ENCODE measurements around the gene MAN1A2.
"Not testable (repeated sequence)": the region's sequence is repeated elsewhere in the genome, so short reads cannot be mapped to it uniquely, and the experiment has no call there.

The MAN1A2 gene

DNA sequence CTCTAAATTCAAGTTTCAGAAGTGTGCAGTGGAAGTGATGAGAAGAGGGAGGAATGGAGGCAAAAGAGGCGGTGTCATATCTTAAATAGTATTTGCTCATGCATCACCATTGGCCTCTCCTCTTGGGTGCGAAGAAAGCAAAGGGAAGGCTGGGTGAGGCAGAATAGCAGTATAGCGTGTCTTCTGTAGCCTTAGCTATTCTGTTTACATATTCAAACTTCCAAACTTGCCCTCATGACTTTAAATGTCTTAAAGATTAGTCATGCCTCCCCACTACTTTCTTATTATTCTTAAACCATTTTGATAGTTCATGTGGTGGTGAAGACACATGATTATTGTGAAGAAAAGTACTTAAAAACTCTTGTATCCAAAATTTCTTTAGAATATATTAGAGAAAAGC, 134.0 kb downstream of the MAN1A2 start:
- no peak for DNase-seq

DNA sequence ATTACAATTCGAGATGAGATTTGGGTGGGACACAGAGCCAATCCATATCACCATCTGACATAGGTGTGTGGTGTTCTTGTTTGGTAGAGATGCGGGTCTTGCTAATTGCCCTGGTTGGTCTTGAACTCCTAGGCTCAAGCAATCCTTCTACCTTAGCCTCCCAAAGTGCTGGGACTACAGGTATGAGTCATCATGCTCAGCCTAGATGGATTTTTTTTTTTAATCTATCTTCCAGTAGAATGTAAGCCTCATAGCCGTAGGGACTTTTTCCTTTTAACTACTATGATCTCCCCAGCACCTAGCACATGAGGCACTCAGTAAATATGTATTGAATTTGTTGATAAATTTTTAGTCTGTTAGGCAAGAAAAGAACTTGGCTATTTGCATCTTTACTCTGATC, 144.0 kb downstream of the MAN1A2 start:
- no peak for DNase-seq

DNA sequence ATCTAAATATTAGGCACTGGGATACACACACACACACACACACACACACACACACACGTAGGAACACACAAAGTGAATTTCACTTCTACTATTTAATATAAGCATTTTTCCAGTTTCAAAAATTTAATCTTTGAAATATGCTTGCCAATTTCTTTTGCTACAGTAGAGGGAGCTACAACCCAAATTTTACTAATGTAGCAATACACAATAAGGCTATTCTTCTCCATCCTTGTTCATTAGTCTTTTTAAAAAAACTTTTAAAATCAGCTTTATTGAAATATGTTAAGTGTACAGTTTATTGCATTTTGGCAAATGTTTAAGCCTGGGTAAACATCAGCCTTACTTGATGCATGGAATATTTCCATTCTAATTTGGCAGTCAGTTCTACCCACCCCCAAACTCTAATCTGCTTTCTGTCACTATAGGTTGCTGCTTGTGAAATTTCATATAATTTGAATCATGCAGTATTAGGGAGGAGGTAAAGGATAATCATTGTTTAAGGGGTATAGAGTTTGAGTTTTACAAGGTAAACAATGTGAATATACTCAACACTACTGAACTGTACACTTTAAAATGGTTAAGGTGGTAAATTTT, 145.6 kb downstream of the MAN1A2 start:
- no peak for DNase-seq

DNA sequence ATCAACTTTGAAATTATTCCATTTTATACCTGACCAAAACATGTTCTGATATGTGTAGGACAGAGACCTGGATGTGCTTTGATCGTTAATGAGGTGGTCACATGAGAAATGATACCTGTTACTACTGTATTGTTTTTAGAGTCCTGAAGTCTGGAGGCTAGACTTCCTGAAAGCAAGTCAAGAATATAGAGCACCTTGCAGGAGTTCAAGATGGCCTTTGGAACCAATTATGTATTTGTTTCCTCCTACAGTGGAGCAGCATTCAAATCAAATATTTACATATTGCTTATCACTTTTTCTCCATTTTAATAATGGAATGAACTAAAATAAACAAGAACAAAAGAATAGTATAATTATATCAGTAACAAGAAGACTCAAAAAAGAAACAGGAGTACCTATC, 155.9 kb downstream of the MAN1A2 start:
- DNase-seq = no peak

DNA sequence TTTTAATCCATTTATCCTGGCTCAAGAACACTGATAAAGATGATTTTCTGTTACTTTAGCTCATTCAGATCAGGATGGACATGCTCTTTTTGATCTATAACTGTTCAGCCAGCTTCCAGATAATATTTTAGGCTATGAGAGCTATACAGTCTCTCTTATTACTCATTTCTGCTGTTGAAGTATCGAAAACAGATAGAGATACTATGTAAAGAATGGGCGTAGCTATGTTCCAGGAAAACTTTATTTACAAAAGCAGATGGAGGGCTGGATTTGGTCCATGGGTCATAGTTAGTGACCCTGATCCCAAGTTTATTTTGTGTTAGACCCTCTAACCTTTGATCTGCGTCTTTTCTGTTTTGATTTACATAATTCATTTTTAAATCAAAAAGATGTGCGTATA, 159.8 kb downstream of the MAN1A2 start:
- DNase-seq = no peak

DNA sequence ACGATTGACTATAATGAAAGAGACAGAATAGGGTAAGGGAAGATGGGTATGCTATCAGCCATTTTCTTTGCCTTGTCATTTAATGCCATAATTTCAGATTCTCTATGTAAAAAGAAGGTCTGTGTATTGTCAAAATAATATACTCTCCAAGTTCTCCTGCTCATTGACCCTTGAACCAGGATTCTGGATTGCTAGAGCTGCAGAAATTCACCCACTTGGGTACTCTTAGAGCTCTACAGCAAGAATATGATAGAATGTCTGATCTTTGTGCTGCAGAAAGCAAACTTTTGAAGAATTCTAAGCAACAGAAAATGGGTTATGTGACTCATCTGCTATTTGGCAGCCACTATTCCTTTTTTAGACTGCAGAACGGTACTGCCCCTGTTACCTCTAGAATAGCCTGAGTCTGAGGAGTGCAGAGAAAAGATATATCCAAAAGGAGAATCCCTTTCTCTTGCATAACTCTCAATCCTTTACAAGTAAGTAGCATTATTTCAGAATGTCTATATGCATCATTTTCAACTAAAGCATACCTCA, 160.4 kb downstream of the MAN1A2 start:
- no peak for DNase-seq

DNA sequence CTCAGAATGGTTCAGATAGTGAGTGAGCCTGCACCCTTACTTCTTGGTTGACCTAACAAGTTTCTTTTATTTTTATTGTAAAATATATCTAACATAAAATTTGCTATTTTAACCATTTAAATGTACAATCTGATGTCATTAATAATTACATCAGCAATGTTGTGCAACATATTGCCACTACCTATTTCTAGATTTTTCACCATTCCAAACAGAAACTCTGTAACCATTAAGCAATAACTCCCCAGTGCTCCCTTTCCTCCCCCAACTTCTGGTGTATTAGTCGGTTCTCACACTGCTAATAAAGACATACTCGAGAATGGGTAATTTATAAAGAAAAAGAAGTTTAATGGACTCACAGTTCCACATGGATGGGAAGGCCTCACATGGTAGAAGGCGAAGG, 162.4 kb downstream of the MAN1A2 start:
- no peak for DNase-seq

DNA sequence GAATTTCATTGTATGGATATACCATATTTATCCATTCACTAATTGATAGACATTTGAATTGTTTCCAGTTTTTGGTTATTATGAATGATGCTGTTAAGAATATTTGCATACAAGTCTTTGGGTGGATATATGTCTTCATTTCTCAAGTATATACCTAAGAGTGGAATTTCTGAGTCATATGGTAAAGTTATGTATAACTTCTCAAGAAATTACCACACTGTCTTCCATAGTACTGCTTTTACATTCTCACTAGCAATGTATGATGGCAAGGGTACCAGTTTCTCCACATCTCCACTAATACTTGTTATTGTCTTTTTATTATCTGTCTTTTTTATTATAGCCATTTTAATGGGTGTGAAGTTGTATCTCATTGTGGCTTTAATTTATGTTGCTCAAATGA, 164.0 kb downstream of the MAN1A2 start:
- no peak for DNase-seq

DNA sequence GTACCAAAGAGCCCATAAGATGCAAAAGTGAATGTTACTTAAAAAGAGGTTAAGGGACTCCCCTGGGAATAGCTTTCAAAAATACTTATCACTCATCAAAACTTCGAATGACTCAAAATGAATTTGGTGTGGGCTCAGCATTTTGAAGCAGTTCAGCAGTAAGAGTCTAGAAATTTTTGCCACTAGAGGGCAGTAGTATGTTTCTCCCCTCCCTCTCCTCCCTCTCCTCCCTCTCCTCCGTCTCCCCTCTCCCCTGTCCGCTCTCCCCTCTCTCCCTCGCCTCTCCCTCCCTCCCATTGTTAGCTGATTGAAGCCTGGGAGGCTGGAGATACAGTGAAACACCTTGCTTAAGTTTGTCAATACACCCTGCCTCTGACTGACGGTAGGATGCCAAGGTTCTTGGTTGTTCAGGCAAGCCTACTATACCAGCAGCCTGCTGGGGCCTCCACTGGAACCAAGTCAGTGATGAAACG, 167.8 kb downstream of the MAN1A2 start:
- peak in 2 of 4 experiments; percentile 2 to 6 for DNase-seq

DNA sequence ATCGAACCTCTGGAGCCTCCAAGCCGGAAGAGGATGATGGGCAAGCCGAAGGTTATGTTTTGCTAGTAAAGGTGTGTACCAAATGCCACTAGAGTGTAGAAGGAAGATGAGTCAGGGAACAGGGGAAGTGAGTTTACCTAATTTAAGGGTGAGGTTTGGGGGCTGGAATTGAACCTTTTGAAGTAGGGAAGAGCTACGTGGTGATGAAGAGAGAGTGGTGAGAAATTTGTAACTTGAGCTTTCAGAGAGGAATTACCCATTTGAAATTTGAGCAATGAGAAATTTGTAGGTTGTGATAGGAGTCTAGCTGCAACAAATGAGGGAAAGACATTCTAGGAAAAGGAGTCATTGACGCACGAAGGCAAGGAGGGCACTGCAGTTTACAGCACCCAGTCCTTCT, 168.6 kb downstream of the MAN1A2 start:
- DNase-seq = no peak

DNA sequence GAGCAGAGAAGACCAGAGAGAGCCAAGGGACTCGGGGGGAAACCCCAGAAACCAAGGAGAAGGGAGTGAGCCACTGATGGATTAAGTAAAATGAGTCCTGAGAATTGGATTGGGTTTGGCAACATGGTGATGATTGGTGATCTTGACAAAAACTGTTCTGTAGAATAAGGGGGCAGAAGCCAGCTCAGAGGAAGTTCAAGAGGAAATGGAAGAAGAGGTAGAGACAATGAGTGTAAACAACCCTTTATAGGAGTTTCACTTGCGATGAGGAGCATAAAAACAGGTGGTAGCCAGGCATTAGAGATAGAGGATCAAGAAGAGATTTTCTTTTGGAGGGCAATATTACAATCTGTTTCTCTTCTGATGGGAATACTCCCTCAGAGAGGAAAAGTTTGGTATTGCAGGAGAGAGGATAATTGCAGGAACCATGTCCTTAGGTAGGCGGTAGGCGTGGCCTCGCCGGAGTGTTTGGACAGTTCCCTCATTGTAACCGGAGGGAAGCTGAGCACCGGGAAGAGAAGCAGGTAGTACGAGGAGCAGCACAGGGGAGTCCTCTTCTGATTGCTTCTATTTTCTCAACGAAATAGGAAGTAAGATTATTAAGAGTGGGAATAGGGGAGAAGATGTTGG, 170.2 kb downstream of the MAN1A2 start:
- no peak for DNase-seq

DNA sequence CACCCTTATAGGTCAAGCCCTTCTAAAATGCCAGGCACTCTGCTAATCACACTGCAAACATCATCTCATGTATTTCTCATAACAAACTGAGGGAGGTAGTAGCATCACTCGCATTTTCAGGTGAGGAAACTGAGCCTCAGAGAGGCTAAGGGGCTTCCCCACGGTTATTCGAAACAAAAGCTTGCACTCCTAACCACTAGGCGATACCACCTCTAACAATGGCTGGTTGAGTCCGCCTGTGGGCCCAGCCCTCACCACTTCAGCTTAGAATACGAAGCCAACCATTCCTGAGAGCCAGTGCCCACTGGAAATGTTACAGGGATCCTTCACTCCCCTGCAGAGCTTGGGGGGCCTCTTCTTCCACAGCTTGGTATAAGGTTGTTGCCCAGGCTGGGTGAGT, 173.3 kb downstream of the MAN1A2 start:
- DNase-seq = no peak

DNA sequence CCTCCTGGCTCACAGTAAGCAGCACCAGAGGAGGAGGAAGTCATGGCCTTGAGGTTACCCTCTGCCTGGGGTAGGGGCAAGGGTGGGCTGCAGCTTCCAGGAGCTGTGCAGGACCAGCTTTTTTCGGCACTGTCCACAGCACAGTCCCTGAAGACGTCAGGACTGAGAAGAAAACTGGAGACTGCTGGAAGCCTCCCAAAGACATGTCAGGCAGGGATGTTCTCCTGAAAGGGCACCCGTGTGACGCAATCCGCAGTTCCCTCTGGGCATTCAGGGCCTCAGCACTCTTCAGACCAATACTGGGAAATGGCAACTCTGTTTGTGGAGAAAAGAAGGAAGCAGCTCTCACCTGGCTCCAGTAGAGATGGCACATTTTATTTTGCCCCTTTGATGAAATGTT, 173.8 kb downstream of the MAN1A2 start:
- no peak for DNase-seq

DNA sequence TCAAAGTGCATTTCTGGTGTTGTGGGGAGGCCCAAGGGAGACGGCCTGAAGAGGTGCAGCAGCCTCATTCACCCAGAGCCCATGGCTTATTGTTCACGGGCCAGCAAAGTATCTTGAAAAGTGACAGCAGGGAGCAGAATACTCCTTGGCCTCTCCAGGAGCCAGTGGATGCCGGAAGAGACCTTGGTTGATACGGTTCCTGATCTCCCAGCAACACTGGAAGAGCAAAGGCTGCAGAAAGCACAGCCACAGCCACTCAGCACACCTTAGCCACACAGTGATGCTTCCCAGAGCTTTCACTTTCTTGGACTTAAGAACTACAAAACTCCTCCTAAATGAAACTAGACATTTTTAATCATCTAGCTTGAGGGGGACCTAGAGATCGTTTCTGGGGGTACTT, 174.3 kb downstream of the MAN1A2 start:
- no peak for DNase-seq

DNA sequence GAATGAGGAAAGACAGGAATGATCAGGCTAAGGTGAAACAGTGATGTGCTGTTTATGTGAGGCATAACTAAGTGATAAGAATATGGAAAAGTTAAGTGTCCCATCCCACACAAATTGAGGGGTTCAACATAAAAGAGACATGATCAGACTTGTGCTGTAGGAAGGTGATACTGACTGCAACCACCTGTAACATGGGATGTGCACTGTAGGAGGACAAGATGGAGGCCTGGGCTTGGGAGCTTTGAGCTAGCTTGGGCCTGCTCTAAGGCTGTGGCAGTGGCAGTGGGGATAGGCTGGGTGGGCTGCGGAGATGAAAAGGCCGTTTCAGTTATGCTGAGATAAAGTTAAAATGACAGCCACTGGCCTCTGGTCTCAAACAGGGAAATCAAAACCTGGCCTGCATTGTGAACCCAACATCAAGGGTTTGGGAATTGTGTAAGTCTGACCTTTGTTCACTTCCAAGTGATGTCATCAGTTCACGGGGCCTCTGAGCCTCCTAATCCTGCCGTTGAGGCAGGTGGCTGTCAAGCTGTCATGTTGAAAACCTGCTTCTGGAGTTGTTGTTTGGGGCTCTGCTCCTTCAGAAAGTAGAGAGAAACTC, 177.4 kb downstream of the MAN1A2 start:
- DNase-seq = no peak

DNA sequence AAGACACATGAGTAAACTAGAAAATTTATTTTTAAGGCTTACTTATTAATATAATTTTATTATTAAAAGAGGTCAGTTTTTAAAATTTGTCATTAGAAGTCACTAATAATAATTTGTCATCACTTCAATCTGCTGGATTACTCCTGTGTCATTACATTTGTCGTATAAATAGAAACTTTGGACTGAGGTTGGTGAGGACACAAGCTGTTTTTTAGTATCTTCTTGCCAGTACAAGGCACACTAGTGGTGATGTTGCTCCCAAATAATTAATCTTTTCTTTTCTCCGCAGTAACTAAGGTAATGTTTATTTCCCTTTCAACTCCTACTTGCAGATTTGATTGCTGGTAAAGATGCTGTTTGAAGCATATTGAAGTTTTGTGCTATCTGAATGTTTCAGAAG, 179.2 kb downstream of the MAN1A2 start:
- no peak for DNase-seq

DNA sequence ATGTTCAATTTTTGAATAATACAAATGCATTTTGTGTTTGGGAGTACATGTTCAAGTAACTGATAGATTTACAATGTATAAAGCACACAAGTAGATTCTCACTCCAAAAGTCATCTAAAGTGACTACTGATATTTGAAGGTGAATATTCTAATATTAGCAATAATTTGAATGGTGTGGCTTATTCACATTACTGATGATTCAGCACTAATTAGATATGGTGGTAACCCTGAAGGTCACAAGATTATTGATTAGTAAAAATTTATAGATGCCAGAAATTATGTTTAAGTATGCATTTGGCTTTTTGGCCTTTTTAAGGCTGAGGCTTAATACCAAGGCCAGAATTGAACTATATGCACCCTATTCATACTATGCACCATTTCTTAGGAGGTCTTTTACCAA, 186.2 kb downstream of the MAN1A2 start:
- DNase-seq = no peak

DNA sequence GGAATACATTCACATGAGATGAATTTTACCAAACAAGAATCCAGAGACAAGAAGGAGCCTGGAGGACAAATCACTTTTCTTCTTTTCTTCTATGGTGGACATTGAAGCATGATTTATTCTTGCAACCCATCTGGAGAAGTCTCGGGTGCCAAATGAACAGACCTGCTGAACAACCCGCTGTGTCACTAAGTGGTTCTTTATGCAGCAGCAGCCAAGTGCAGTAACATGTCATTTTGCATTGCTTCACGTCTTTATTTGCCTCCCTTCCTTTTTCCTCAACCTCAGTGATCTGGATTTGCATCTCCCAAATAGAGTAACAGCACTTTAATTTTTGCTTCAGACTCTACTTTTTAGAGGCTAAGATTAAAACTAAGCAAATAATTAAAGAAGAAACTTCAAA, 188.6 kb downstream of the MAN1A2 start:
- no peak for DNase-seq

DNA sequence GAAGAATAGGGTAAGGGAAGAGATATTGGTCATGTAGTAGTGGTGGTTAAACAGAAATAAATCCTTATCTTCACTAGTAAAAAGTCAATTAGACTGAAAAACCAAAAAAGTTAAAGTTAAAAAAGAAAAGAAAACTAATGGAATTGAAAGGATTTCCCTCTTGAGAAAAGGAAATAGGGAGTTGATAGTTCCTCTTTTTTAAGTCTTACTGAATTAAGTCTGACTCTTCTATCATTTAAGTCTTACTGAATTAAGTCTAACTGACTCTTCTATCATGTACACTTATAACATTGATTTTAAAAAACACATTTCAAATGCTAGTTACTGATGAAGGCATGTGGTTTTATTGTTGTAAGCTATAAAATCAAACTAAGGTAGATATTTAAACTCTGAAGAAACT, 189.1 kb downstream of the MAN1A2 start:
- no peak for DNase-seq

DNA sequence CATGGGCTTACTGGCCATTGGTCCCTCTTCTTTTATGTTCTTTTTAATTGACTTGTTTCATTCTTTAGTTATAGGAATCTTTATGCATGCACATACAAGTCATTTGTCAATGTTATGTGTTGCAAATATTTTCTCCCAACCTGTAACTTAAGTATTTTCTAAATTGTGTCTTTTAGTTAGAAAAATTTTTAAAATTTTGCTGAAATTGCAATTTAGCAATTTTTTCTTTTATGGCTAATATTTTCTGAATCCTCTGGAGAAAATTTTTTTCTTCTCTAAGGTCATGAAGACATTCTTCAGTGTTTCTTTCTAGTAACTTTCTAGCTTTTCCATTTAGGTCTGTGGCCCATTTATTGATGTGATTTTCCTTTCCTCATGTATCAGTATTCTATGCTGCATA, 189.7 kb downstream of the MAN1A2 start:
- no peak for DNase-seq

DNA sequence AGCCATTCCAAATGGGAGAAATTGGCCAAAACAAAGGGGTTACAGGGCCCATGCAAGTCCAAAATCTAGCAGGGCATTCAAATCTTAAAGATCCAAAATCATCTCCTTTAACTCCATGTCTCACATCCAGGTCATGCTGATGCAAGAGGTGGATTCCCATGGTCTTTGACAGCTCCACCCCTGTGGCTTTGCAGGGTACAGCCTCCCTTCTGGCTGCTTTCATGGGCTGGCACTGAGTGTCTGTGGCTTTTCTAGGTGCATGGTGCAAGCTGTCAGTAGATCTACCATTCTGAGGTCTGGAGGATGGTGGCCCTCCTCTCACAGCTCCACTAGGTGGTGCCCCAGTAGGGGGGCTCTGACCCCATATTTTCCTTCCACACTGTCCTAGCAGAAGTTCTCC, 191.2 kb downstream of the MAN1A2 start:
- DNase-seq = not testable (repeated sequence)

DNA sequence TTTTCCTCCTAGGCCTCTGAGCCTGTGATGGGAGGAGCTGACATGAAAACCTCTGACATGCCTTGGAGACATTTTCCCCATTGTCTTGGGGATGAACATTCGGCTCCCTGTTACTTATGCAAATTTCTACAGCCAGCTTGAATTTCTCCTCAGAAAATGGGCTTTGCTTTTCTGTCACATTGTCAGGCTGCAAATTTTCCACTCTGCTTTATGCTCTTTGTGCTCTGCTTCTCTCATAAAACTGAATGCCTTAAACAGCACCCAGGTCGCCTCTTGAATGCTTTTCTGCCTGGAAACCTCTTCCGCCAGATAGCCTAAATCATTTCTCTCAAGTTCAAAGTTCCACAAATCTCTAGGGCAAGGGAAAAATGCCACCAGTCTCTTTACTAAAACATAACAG, 191.9 kb downstream of the MAN1A2 start:
- no peak for DNase-seq

DNA sequence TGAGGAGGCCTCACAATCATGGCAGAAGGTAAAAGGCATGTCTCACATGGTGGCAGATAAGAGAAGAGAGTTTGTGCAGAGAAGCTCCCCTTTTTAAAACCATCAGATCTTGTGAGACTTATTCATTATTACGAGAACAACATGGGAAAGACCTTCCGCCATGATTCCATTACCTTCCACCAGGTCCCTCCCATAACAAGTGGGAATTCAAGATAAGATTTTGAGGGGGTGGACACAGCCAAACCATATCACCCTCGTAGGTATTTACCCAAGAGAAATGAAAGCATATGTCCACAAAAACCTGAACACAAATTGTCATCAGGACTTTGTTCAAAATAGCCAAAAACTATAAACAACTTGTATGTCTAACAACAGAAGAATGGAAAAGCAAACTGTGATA, 192.7 kb downstream of the MAN1A2 start:
- DNase-seq = no peak

DNA sequence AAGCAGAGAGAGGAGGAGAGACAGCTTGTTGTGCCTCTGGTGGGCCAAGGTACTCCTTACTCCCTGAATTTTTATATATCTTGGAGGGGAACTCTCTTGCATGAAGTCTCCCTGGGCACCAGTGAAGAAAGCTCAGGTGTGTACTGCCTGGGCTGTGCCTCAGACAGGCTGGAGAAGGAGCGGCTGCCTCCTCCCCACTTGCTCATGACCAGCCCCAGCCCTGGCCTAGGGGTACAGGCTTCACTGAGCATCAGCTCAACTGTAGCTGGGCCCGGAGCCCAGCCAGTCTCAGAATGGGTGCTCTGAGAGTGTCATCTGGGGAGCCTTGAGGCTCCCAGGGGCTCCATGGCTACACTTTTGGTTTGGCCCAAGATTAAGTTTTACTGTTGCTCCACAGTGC, 193.8 kb downstream of the MAN1A2 start:
- DNase-seq = no peak

DNA sequence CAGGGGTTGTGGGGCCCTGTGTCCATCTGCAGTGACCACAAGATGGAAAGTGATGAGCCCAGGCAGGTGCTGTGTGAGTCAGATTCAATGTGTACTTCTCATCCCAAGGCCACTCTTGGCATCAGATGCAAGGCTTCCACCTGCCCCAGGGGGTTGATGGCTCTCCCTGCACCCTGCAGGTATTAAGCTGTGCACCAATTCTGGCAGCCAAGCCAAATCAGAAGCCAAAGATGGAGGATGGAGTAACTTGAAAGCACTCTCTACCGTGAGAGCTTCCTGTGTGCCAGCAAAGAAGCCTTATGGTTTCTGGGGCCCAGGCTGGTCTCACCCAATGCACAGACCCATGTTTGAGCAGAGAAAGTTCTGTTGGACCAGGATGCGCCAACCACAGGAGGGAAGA, 194.3 kb downstream of the MAN1A2 start:
- no peak for DNase-seq
